ENCODE results near the gene ADARB2.

ADARB2 gene

DNA sequence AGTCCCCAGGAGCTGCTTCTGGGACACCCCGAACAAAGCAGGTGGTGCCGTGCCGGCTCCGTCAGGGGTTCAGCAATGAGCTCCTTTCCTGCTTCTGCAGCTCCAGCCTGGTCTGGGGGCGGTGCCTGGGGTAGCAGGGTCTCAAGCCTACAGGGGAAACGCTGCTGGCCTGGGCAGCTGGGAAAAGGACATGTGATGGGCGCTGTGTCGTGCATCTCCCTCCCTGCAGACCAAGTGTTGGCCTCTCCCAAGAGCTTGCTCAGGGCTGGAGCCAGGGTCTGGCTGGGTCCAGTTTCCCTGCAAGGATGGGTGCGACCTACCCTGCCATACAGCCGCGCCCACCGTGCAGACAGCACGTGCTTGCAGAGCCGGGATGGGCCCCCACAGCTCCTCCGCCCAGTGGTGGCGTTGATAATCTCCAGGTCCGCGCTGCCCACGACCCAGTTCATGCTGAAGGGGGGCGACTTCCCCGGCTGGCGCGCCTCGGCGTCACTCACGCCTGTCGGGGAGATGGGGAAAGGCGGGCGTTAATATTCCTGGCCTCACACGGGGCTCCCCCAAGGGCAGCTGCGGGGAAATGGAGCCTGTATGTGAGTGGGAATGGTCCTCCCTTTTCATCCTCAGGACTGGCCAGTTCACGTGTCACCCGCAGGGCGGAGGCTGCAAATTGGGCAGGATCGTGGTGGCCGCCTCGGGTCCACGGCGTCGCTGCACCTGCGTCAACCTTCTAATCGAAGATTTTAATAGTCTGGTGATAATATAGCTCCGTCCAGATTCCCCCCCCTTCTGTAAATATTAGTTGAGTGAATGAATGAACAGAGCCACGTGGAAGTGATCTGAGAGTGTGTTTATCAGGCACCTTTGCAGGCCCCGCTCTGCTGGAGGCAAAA, 552.5 kb downstream of the ADARB2 start:
- Histone ChIP-seq H3K4me3 (ENCODE audit: low read depth, low read length) (no peak overlapping the region), H3K36me3 (ENCODE audit: control insufficient read depth, insufficient read depth, low read length) (no peaks in the 10 kb centered on the region), H3K4me1 (ENCODE audit: control insufficient read depth, insufficient read depth, low read length) (no peaks in the 10 kb centered on the region), H3K9ac (ENCODE audit: low read depth, low read length) (no peak overlapping the region), H3K9me3 (ENCODE audit: control insufficient read depth, insufficient read depth, low read length) (no peaks in the 10 kb centered on the region), H3K27me3 (ENCODE audit: control insufficient read depth, insufficient read depth, low read length) (no peaks in the 10 kb centered on the region)

DNA sequence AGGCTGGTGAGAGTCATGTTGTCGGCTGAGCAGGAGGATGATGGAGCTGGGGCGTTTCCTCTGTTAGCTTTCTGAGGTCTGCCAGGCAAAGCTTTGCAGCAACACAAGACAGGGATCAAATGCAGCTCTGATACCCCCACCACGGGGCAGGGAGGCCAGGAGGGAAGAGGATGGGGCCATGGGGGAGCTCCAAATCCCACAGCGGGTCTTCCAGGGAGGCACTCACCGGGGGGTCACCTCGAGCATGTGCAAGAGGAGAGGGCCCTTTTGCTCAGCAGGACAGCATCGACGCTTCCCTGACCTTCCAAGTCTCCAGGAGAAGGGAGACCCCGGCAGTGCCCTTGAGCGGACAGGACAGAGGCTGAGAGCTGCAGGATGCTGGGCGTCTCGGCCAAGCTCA, 553.6 kb downstream of the ADARB2 start:
- H3K36me3 ChIP-seq (ENCODE audit: control insufficient read depth, insufficient read depth, low read length): no peaks in the 10 kb centered on the region
- H3K9ac ChIP-seq (ENCODE audit: low read depth, low read length): no peak overlapping the region
- no peaks in the 10 kb centered on the region for H3K9me3 ChIP-seq (ENCODE audit: control insufficient read depth, insufficient read depth, low read length)
- no peaks in the 10 kb centered on the region for H3K4me1 ChIP-seq (ENCODE audit: control insufficient read depth, insufficient read depth, low read length)
- no peak overlapping the region for H3K4me3 ChIP-seq (ENCODE audit: low read depth, low read length)
- no peaks in the 10 kb centered on the region for H3K27me3 ChIP-seq (ENCODE audit: control insufficient read depth, insufficient read depth, low read length)

DNA sequence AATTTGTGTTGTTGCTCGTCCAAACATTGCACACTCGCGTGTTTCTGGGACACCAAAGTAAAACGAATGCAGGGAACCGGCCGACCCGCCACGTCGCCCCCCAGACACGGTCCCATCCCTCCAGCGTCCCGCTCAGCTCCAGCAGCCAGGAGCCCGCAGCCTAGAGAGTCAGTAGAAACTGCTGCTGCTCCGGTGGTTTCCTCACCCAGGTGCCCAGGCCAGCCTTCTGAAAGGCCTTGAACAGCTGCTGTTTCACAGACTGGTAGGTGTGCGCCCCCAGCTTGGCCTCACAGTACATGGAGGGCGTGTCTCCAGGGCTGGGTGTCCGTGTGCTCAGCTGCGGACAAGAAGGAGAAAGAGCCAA, 554.3 kb downstream of the ADARB2 start:
- no peak overlapping the region for H3K9ac ChIP-seq (ENCODE audit: low read depth, low read length)
- H3K36me3 ChIP-seq (ENCODE audit: control insufficient read depth, insufficient read depth, low read length): no peaks in the 10 kb centered on the region
- H3K4me3 ChIP-seq (ENCODE audit: low read depth, low read length): no peak overlapping the region
- H3K4me1 ChIP-seq (ENCODE audit: control insufficient read depth, insufficient read depth, low read length): no peaks in the 10 kb centered on the region
- H3K9me3 ChIP-seq (ENCODE audit: control insufficient read depth, insufficient read depth, low read length): no peaks in the 10 kb centered on the region
- H3K27me3 ChIP-seq (ENCODE audit: control insufficient read depth, insufficient read depth, low read length): no peaks in the 10 kb centered on the region

DNA sequence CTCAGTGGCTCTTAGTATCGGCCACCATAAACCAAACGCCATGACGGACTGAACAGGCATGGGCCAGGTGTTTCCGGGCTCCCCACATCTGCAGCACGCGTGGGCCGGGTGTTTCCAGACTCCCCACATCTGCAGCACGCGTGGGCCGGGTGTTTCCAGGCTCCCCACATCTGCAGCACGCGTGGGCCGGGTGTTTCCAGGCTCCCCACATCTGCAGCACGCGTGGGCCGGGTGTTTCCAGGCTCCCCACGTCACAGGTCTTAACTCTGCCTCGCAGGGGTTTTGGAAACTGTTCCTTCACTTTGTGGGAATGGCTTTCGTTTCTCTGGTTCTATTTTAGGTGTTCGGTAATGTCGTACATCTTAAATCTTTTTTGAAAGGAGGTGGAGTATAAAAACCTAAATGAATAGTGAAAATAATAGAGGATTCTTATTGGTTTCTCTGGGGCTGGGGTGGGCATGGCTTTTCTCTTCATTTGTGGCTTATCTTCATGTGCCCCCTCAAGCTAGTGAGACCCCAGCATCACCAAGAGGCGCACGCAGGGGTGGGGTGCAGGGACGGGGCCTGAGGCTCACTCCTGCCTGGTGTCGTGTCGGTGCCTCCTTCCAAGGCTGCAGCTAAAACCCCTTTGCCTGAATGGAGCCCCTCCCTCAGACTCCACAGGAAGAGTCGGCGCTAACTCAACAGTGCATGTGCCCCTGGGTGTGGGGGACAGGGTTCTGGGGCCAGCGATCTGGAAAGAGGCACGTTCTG, 554.9 kb downstream of the ADARB2 start:
- no peaks in the 10 kb centered on the region for H3K36me3 ChIP-seq (ENCODE audit: control insufficient read depth, insufficient read depth, low read length)
- no peak overlapping the region for H3K4me3 ChIP-seq (ENCODE audit: low read depth, low read length)
- no peaks in the 10 kb centered on the region for H3K9me3 ChIP-seq (ENCODE audit: control insufficient read depth, insufficient read depth, low read length)

DNA sequence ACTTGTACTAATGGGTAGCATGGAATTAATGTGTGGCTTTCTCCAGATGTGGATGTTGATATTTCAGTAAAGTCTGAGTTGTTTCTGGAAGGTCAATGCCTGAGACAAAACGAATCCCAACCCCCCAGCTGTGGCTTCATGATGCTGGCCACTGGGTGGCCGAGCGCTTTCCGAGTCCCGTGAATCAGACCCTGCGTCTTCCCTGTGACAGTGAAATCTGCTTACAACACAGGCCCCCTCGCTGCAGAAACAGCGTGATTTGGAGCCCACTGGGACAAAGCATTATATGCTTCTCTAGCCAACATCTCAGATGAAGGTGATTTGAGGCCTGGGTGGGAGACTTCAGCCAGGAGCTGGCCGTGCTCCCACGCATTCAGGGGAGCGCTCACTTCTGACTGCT, 556.5 kb downstream of the ADARB2 start:
- Histone ChIP-seq H3K27me3 (ENCODE audit: control insufficient read depth, insufficient read depth, low read length) (no peaks in the 10 kb centered on the region), H3K4me1 (ENCODE audit: control insufficient read depth, insufficient read depth, low read length) (no peaks in the 10 kb centered on the region), H3K4me3 (ENCODE audit: low read depth, low read length) (no peak overlapping the region), H3K36me3 (ENCODE audit: control insufficient read depth, insufficient read depth, low read length) (no peaks in the 10 kb centered on the region), H3K9me3 (ENCODE audit: control insufficient read depth, insufficient read depth, low read length) (no peaks in the 10 kb centered on the region), H3K9ac (ENCODE audit: low read depth, low read length) (no peak overlapping the region)

More for the DNA sequence above, 554.9 kb downstream of the ADARB2 start:
- no peaks in the 10 kb centered on the region for H3K4me1 ChIP-seq (ENCODE audit: control insufficient read depth, insufficient read depth, low read length)
- H3K9ac ChIP-seq (ENCODE audit: low read depth, low read length): no peak overlapping the region
- no peaks in the 10 kb centered on the region for H3K27me3 ChIP-seq (ENCODE audit: control insufficient read depth, insufficient read depth, low read length)

DNA sequence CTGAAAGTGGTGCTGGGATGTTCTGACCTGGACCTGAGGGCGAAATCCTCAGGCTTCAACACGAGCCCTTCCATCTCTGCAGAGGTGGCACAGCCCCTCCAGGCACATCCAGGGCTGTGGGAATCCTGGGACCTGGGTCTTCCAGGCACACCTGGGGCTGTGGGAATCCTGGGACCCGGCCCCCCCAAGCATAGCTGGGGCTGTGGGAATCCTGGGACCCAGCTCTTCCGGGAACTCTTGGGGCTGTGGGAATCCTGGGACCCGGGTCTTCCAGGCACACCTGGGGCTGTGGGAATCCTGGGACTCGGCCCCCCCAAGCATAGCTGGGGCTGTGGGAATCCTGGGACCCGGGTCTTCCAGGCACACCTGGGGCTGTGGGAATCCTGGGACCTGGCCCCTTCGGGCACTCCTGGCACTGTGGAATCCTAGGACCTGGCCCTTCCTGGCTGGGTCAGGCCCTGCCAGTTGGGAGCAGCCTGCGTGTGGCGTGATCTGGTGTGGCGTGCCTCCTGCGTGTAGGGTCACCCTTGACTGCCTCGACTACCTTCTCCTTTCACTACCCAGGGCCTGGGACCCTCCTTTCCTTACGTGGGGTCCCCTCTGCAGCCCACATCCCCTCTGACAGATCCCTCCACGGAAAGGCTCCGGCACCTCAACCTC, 557.1 kb downstream of the ADARB2 start:
- Histone ChIP-seq H3K27me3 (ENCODE audit: control insufficient read depth, insufficient read depth, low read length) (no peaks in the 10 kb centered on the region), H3K36me3 (ENCODE audit: control insufficient read depth, insufficient read depth, low read length) (no peaks in the 10 kb centered on the region), H3K4me3 (ENCODE audit: low read depth, low read length) (no peak overlapping the region), H3K9ac (ENCODE audit: low read depth, low read length) (no peak overlapping the region), H3K9me3 (ENCODE audit: control insufficient read depth, insufficient read depth, low read length) (no peaks in the 10 kb centered on the region), H3K4me1 (ENCODE audit: control insufficient read depth, insufficient read depth, low read length) (no peaks in the 10 kb centered on the region)

DNA sequence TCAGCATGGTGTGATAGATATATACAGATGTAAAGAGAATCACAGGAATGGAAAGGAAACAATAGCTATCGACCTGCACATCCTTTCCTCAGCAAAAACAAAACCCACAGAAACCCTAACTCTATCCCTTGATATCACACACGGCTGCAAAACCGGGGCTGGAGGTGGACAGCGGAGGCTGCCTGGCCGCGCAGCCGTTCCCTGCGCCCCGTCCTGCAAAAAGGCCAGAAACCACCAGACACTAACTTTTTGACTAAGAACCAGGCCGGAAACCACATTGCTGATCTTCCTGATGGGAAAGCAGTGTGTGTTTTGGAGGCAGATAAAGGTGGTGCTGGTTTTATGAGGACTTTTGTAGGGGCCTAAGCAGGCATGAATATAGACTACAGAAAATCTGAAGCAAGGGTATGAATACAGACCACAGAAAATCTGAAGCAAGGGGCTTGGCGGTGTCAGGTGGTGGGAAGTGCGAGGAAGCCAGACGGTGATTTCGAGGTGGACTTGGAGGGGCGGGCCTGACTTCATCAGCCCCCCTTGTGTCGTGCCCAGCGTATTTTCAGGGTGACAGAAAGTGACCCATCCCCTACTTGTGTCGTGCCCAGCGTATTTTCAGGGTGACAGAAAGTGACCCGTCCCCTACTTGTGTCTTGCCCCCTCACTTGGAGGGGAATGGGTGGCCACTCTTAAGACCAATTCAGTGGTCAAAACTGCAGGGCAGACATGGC, 557.8 kb downstream of the ADARB2 start:
- no peaks in the 10 kb centered on the region for H3K9me3 ChIP-seq (ENCODE audit: control insufficient read depth, insufficient read depth, low read length)
- H3K4me3 ChIP-seq (ENCODE audit: low read depth, low read length): no peak overlapping the region
- H3K9ac ChIP-seq (ENCODE audit: low read depth, low read length): no peak overlapping the region
- H3K27me3 ChIP-seq (ENCODE audit: control insufficient read depth, insufficient read depth, low read length): no peaks in the 10 kb centered on the region
- H3K36me3 ChIP-seq (ENCODE audit: control insufficient read depth, insufficient read depth, low read length): no peaks in the 10 kb centered on the region
- no peaks in the 10 kb centered on the region for H3K4me1 ChIP-seq (ENCODE audit: control insufficient read depth, insufficient read depth, low read length)

DNA sequence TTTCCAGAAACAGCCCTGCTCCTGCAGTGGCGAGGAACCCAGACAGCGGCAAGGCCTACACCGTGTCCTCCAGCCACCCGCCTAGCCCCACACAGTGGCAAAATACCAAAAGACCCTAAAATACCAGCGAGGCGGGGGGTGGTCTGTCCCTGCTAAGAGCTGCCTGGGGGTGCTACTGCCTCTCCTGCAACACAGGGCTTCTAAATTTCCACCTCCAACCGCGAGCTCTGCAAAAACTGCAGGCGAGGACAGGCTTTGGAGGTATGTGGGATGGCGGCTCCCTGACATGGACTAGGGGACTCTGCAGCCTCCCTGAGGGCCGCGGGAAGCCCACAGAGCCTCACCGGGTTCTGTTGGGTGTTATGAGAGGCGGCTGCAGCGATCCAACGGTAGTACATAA, 558.8 kb downstream of the ADARB2 start:
- Histone ChIP-seq H3K27me3 (ENCODE audit: control insufficient read depth, insufficient read depth, low read length) (no peaks in the 10 kb centered on the region), H3K9me3 (ENCODE audit: control insufficient read depth, insufficient read depth, low read length) (no peaks in the 10 kb centered on the region), H3K4me1 (ENCODE audit: control insufficient read depth, insufficient read depth, low read length) (no peaks in the 10 kb centered on the region), H3K36me3 (ENCODE audit: control insufficient read depth, insufficient read depth, low read length) (no peaks in the 10 kb centered on the region), H3K9ac (ENCODE audit: low read depth, low read length) (no peak overlapping the region), H3K4me3 (ENCODE audit: low read depth, low read length) (no peak overlapping the region)

DNA sequence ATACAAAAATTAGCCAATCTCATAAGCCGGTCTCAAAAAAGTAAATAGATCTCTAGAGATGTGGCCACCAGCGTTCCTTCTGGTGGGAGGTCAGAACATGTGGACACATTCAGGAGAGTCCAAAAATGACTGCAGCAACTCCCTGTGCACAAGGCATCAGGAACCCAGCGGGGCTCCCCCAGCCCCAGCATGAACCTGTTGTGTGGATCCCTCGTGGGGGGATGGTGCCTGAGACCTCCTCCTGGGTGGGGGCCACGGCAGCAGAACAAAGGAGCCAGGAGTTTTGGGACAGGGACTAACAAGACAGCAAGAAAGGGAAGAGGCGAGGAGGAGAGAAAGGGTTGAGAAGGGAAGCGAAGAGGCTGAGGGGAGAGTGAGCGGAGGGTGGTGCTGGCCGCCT, 559.4 kb downstream of the ADARB2 start:
- Histone ChIP-seq H3K4me1 (ENCODE audit: control insufficient read depth, insufficient read depth, low read length) (no peaks in the 10 kb centered on the region), H3K4me3 (ENCODE audit: low read depth, low read length) (no peak overlapping the region), H3K9me3 (ENCODE audit: control insufficient read depth, insufficient read depth, low read length) (no peaks in the 10 kb centered on the region), H3K9ac (ENCODE audit: low read depth, low read length) (no peak overlapping the region), H3K27me3 (ENCODE audit: control insufficient read depth, insufficient read depth, low read length) (no peaks in the 10 kb centered on the region), H3K36me3 (ENCODE audit: control insufficient read depth, insufficient read depth, low read length) (no peaks in the 10 kb centered on the region)

DNA sequence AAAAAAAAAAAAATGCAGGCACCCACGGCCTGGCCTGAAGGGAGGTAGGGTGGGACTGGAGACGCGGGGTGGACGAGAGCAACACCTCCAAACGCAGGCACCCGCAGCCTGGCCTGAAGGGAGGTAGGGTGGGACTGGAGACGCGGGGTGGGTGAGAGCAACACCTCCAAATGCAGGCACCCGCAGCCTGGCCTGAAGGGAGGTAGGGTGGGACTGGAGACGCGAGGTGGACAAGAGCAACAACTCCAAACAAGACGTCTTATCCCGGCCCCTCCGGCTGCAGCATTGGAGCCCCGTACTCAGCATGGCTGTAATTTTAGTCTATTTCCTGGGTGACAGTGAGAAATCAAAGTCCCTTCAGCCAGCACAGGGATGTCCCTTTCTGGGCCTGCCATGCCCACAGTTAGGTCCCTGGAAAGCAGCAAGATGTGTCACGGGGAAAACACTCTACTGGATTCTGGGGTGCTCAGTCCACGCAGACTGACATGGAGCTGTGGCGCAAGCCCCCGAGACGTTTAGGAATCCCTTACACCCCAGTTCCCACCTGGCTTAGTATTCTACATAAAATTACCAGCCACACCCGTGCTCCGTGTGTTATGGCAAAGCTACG, 561.3 kb downstream of the ADARB2 start:
- no peaks in the 10 kb centered on the region for H3K9me3 ChIP-seq (ENCODE audit: control insufficient read depth, insufficient read depth, low read length)
- H3K36me3 ChIP-seq (ENCODE audit: control insufficient read depth, insufficient read depth, low read length): no peaks in the 10 kb centered on the region
- H3K4me3 ChIP-seq (ENCODE audit: low read depth, low read length): no peak overlapping the region
- H3K9ac ChIP-seq (ENCODE audit: low read depth, low read length): no peak overlapping the region
- H3K27me3 ChIP-seq (ENCODE audit: control insufficient read depth, insufficient read depth, low read length): no peaks in the 10 kb centered on the region
- H3K4me1 ChIP-seq (ENCODE audit: control insufficient read depth, insufficient read depth, low read length): no peaks in the 10 kb centered on the region

DNA sequence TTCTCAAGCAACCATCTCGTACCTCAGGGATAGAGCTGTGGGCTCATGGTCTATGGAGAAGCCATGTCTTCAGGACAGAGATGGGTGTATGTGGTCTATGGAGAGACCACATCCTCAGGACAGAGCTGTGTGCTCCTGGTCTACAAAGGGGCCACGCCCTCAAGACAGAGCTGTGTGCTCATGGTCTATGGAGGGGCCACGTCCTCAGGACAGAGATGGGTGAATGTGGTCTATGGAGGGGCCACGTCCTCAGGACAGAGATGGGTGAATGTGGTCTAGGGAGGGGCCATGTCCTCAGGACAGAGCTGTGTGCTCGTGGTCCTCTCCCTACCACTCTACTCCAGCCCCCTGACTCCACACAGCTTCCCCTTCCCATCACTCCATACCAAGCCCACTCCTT, 563.3 kb downstream of the ADARB2 start:
- H3K4me3 ChIP-seq (ENCODE audit: low read depth, low read length): no peak overlapping the region
- H3K27me3 ChIP-seq (ENCODE audit: control insufficient read depth, insufficient read depth, low read length): no peaks in the 10 kb centered on the region
- H3K36me3 ChIP-seq (ENCODE audit: control insufficient read depth, insufficient read depth, low read length): no peaks in the 10 kb centered on the region
- no peaks in the 10 kb centered on the region for H3K4me1 ChIP-seq (ENCODE audit: control insufficient read depth, insufficient read depth, low read length)
- no peak overlapping the region for H3K9ac ChIP-seq (ENCODE audit: low read depth, low read length)
- no peaks in the 10 kb centered on the region for H3K9me3 ChIP-seq (ENCODE audit: control insufficient read depth, insufficient read depth, low read length)
